ENCODE results near the gene GRID1.
A peak's percentile ranks its signal among the peaks of the same experiment; 100 is the strongest.
"Not testable (repeated sequence)": the region's sequence is repeated elsewhere in the genome, so short reads cannot be mapped to it uniquely, and the experiment has no call there.

Gene GRID1

DNA sequence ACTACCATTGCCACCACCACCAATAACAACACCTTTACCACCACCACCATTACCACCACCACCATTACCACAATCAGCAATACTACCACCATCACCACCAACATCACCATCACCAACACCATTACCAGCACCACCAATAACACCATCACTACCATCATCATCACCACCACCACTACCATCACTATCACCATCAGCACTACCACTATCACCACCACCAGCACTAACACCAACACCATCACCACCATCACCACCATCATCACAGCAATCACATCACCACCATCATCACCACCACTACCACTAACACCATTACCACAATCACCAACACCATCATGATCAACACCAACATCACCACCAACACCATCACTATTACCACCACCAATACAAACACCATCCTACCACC, 249.5 kb downstream of the GRID1 start:
- DNase-seq, result no peak

GRCh38 chr10:86113983-86114382, 252.6 kb downstream of the GRID1 start:
- no peak for DNase-seq

DNA sequence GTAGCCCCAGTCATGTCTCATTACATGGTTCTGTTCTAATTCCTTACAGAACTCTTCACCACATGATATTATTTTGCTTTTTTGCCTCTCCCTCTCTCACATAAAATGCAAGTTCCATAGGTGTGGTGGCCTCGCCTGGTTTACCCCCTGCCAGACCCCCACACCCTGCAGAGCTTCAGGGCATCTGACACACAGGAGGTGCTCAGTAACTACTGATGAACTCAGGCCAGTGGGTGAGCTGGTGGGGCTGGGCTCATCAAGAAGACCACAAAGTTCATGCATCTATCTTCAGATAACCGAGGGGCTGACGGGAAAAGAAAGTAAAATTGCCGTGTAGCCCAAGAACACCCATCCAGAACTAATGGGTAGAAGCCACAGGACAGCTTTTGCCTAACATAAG, 253.1 kb downstream of the GRID1 start:
- DNase-seq, result no peak

DNA sequence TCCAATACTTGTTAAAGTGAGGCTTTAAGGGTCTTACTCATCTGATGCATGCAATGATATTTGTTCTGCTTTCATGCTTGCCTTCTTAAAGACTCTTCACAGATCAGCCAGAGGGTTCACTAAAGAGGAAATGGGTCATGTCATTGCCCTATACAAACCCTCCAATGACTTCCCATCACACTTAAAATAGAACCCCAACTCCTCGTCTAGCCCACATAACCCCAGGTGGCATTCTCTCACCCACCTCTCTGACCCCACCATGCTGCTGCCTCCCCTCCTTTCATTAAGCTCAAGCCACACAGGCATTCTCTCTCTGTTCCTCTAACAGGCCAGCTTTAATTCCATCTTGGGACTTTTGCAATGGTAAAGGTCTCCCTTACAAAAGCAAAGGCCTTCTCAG, 253.6 kb downstream of the GRID1 start:
- no peak for DNase-seq

DNA sequence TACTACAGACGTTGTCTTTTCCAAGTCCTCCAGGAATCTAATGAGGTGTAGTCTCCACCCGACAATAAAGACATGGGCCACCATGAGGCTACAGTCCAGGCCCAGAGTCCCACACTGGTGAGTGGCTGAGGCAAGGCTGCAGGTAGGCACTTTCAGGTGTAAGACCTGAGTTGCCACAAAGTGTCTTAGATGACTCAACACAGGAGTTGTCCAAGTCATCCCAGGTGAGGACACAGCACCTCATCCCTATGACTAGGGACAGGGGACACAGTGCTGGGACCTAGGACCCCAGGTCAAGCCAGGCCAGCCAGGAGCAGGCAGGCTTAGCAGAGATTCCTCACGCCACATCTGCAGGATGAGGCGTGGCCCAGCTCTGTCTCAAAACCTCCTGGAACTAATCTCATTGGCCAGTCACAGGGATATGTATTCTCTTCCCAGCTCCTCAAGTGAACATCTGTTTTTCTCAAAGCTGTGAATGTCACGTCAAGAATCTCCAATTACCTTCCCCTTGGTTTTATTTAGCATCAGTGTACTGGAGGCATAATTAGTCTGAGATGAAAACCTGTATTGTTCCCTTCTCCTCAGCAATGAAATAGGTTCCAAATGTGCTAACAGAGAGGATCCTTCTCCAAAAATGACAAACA, 254.6 kb downstream of the GRID1 start:
- DNase-seq, result no peak

- peak; percentile 5 for DNase-seq
Observed at GRCh38 chr10:86110156-86110786, 256.3 kb downstream of the GRID1 start.

GRCh38 chr10:86109421-86109820, 257.2 kb downstream of the GRID1 start:
- DNase-seq, result no peak

DNA sequence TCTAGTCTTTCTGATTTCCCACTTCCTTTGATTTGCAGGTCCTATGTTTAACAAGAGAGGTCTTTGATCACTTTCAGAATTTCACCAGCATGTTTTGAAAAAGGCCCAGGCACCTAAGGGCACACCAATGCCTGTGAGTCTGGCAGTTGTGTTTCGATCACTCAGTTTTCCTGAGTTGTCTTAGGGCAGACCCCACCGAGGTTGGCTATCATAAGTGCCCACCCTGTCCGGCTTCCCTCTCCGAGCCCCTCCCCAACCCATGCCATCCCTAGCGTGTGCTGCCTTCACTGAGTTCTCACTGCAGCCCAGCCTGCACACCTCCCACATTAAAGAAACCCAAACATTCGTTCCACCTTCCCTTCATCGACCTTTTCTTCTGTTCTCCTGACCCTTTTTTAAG, 257.9 kb downstream of the GRID1 start:
- no peak for DNase-seq

DNA sequence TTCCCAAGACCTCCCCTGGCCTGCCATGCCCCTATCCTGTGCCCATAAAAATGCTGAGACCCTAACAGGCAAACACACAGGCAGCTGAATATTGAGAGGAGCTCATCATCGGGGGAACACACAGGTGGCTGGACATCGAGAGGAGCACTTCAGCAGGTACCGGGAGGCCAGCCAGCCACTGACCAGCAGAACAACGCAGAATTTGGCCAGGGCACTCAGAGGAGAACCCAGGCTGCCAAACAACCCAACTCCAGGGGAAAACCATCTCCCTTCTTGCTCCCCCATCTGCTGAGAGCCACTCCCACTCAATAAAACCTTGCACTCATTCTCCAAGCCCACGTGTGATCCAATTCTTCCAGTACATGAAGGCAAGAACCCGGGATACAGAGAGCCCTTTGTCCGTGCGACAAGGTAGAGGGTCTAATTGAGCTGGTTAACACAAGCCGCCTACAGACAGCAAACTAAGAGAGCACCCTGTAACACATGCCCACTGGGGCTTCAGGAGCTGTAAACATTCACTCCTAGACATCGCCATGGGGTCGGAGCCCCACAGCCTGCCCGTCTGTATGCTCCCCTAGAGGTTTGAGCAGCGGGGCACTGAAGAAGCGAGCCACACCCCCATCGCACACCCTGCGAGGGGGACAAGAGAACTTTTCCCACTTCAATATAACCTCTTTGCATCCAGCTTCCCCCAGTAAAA, 258.8 kb downstream of the GRID1 start:
- DNase-seq, result not testable (repeated sequence)

DNA sequence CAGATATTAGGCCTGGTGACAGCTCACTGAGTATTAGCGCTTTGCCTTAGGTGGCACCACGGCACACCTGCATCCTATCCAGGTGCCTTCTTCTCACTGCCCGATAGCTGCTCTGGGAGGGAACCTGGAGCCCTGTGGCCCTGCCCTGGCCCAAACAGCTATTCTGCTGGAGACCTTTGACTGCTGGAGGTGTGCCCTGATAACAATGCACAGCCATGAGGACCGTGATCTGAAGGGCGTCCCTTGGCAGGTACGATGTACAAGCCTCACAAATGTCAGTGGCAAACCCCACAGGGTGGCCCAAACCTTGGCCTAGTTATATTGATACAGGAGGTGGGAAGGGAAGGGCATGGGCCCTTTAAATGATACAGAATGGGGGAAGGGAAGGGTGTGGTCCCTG, 259.5 kb downstream of the GRID1 start:
- no peak for DNase-seq

GRCh38 chr10:86106616-86107015, 260.0 kb downstream of the GRID1 start:
- no peak for DNase-seq

DNA sequence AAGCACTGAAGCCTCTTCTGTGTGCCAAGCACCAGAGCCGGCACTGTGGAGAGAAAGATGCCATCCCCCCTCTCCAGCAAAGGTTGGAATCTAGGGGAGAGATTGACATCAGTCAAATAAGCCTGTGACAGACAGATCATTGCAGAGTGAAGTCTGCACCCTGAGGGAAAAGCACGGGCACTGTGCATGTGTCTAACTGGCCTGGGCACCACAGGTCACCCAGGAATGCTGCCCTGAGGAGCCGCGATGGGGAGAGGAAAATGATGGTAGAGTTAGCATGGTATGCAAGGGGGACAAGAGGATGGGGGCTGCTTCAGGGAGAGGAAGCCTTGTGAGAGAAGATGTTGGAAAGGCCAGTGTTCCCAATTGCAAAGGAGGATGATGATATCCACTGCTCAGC, 261.0 kb downstream of the GRID1 start:
- DNase-seq, result no peak

- no peak for DNase-seq
Observed at GRCh38 chr10:86105181-86105580, 261.4 kb downstream of the GRID1 start.

GRCh38 chr10:86104611-86105145, 261.9 kb downstream of the GRID1 start:
- DNase-seq, result no peak

DNA sequence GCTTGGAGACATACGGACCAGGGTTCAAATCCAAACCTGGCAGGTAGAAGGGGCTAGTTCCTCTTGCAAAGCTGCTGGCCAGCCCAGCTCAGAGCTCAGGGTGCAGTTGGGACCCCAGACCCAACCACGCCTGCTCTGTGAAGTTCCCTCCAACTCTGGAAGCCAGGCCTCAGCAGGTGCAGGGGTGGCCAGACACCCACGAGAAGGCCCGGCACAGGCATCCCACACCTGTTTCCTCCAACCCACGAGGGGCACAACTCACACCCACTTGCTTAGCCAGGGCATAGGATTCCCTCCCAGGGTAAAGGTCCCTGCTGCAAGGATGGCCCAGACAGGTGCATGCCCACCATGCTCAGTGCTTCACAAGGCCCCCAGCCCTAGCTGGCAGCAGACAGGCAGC, 262.4 kb downstream of the GRID1 start:
- DNase-seq, result no peak

- DNase-seq, result peak; percentile 5
Observed at GRCh38 chr10:86103391-86104101, 263.0 kb downstream of the GRID1 start.

- DNase-seq, result no peak
Observed at GRCh38 chr10:86102451-86102850, 264.1 kb downstream of the GRID1 start.

DNA sequence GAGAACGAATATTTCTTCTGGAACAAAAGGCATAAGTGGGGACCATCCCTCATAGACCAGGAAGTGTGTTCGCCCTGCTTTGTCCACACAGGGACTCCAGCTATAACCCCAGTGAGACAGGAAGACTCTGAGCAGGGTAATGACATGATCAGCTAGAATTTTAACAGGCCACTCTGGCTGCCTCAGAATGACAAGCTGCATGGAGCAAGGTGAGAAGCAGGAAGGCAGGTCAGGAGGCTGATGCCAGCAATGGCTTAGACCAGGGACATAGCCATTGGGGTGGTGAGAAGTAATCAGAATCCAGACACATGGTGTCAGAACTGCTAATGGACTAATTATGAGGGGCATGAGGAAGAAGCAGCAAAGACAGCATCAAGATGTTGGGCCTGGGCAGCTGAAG, 264.6 kb downstream of the GRID1 start:
- DNase-seq, result no peak

- peak; percentile 70 for DNase-seq
Observed at GRCh38 chr10:86100581-86101061, 266.0 kb downstream of the GRID1 start.

DNA sequence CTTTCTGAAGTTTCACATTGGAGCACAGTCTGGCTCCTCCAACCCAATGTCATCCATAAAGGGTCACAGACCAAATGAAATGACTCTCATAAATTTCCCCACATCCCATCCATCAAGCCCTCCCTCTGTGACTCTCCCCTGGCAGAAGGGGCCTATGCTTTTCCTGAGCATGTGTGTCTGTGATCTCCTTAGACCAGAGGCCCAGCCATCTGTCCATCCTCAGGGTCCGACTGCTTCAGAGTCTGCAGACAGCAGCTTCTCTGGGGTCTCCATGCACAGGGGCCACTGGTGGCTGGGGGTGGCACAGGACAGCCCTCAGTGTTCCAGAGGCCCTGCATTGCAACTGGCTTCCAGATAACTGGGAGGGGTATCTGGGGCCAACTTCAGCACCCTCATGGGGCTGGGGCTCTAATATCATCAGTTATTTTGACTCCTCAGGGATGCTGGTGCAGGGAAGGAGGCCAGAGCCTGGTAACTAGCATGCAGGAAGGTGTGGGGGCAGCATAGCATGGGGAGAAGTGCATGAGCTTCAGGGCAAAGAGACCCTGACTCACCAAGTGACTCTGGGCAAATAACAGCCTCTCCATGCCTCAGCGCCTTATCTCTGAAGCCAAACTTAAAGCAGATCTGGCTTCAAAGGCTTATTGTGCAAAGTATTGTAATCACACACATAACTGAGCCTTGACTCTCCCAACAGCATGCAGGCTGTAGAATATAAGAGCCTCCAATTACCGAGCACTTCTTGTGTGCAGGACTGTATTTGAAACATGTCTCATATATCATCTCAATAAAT, 266.9 kb downstream of the GRID1 start:
- no peak for DNase-seq

DNA sequence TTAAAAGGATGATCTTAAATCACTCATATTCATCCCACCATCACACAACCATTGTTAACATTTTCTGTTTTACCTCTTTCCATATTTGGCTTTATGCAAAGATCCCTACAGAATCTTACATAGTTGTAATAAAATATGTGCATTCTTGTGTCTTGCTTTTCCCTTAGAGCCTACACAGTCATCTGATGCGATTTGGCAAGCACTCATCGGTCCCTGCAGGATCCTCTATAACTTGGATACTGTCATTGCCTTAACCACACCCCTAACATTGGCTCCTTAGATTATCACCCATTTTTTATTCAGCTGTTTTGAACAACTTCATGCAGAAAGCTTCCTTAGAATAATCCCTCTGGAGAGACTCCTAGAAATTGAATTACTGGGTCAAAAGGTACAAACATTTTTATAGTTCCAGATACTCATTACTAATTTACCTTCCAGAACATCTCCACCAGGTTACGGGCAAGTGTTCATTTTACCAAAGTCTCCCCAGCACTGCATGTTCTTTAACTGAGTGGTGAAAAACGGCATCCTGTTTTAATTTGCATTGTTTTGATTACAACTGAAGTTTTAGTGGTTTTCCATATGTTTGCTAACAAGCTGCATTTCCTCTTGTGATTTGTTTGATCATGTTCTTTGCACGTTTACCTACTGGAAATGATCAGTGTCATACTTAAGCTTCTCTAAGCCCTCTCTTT, 268.3 kb downstream of the GRID1 start:
- no peak for DNase-seq

- not testable (repeated sequence) for DNase-seq
Observed at GRCh38 chr10:86095061-86095460, 271.5 kb downstream of the GRID1 start.
